NCI-H774 (cell line): ENCODE data around the gene STK32B.

Experiments
- DNase-seq: peaks from one replicate; lab custom pipeline; 2025; lab: John Stamatoyannopoulos, UW

STK32B gene

GRCh38 chr4:5471206-5471605, 419.9 kb downstream of the STK32B start:
- DNase-seq = no peak

GRCh38 chr4:5471691-5472090, 420.4 kb downstream of the STK32B start:
- DNase-seq = no peak

GRCh38 chr4:5472160-5472591, 420.9 kb downstream of the STK32B start:
- no peak for DNase-seq

DNA sequence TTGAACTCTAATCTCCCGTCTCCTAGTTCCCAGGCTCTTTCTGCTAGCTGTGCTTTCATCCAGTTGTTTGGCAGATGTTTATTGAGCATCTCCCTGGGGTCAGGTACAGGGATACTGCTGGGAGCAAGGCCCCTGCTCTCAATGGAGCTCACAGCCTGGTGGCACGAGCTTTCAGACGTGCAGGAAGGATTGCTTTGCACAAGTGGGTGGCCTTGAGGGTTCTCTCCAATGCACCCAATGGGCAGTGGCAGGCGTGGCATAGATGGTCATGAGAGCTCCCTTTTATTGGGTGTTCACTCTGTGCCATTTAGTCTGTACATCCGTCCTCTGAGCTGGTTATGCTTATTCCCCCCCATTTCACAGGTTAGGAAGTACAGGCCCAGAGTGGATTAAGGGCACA, 421.8 kb downstream of the STK32B start:
- DNase-seq = no peak

GRCh38 chr4:5474756-5475155, 423.5 kb downstream of the STK32B start:
- DNase-seq = no peak

GRCh38 chr4:5477613-5478012, 426.3 kb downstream of the STK32B start:
- no peak for DNase-seq

- no peak for DNase-seq
Measured at GRCh38 chr4:5478169-5478568, 426.9 kb downstream of the STK32B start.

GRCh38 chr4:5478697-5479096, 427.4 kb downstream of the STK32B start:
- no peak for DNase-seq

GRCh38 chr4:5479518-5480060, 428.3 kb downstream of the STK32B start:
- DNase-seq = no peak

DNA sequence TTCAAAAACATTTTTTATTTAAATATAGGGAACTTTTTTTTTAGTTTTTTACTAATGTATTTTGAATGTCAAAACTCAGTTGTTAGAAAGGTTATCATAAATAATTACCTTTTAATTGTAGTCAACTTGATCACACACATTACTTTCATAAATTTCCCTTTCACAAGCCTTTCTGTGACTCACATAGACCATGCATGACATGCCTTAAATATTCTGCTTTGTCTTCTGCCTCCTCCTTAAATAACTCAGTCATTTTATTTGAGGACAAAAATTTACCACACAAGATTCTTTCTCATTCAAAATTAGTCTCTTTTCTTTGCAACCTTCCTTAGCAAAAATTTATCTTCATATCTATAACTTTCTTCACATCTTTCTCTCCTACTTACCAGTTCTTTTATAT, 437.1 kb downstream of the STK32B start:
- no peak for DNase-seq

GRCh38 chr4:5489260-5489659, 438.0 kb downstream of the STK32B start:
- no peak for DNase-seq

DNA sequence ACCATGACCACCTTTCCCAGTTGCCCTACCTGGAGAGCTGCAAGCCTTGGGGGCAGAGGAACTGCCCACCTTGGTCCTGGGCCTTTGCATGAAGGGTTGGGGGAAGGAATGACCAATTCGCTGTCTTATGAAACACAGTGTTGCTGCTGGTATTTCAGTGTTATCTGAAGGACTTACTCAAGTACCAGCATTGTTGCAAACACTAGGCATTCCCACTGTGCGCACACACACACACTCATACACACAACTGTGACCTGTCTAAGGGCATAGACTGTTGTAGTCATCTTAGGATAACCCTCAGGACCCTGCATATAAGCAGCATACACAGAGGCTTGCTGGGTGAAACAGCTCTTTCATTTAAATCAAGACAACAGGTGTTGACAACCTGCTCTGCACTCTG, 446.2 kb downstream of the STK32B start:
- no peak for DNase-seq

DNA sequence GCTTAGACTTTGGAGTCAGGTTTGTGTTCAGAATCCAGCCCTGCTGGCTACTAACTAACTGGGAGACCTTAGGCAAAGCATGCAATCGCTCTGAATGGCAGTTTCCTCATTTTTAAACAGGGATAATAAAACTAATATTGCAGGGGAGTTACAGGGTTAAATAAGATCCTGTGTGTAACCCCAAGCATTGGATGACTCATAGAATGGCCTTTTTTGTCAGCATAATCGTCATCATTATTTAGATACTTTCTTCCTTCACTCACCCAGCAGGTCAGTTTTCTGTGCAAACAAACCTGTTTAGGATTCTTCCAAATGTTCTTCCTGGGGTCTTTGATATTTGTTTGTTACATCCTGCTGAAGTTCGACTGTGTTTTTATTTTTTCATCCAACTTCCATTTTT, 448.9 kb downstream of the STK32B start:
- DNase-seq = no peak

DNA sequence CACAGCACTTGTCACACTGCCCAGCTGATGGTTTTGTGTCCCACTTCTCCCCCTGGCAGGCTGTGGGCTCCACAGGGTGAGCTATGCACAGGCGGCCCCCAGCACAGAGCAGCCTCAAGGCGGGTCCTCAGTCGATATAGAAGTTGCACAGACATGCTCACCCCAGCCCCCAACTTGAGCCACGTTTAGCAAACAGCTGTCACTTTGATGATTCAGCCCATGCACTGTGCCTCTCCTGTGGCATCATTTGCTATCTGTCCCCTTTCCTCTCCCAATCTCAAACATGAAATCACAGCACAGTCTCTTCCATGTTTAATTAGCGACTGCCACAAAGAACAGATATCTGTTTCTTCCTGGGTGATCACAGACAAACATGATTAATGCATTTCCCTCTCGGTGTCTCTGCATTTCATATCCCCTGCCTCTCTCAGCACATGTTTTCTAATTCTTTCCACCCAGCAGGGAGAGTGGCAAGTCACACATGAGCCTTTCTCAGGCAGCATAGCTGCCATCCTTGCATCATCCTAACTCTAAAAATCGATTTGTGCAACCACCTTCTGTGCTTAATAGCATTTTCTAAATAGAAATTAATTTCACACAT, 452.2 kb downstream of the STK32B start:
- no peak for DNase-seq

GRCh38 chr4:5504486-5504885, 453.2 kb downstream of the STK32B start:
- no peak for DNase-seq

- DNase-seq = no peak
Measured at GRCh38 chr4:5510504-5510903, 459.2 kb downstream of the STK32B start.

- no peak for DNase-seq
Measured at GRCh38 chr4:5511791-5512190, 460.5 kb downstream of the STK32B start.

DNA sequence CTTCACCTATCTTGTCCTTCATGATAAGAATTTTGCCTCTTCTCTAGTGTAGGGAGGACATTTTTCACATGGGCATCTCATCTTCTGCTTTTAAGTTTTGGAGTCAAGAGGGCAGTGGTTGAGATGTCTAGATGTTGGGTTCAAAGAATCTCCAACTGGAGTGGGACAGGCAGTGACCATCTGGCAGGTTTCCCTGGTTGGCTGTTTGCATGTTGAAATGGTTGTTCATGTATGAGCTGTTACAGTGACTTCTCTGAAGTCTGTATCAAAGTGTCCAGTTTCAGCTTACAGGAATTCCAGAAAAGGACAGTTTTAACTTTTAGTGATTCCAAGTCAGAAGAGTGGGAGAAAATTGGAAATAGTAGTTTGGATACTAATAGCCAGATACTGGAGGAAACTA, 464.4 kb downstream of the STK32B start:
- no peak for DNase-seq

GRCh38 chr4:5517372-5517771, 466.1 kb downstream of the STK32B start:
- no peak for DNase-seq

DNA sequence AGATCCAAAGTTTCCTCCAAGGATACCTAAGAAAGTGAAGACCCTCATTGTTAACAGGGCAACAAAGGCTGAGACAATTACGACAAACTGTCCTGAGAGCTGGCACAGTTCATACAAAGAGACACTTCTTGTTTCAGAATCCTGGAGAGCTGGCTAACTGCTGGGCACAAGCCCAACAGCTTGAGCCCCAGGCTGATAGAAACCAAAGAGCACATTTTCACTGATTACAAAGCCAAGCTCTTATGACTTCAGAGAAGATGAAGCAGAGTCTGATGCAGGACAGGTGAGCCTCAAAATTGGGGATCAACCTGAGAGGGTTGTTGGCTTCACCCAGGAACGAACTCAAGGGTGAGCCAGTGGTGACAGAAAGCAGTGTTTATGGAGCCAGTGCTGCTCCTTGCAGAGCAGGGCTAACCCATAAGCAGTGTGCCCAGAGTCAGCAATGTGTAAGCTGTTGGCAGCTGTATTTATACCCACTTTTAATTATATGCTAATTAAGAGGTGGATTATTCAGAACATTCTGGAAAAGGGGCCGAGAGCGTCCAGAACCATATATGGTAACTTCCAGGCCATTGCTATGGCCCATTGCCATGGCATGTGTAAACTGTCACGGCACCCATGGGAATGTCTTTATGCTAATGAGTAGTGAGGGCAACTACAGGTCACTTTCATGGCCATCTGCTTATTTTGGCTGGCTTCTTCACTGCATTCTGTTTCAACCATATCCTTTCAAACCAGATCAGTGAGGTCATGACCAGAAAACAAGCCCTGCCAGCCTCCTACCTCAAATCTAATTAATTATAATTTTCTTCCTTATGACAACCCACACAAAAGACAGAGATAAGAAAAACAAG, 473.4 kb downstream of the STK32B start:
- peak; percentile 40 for DNase-seq

DNA sequence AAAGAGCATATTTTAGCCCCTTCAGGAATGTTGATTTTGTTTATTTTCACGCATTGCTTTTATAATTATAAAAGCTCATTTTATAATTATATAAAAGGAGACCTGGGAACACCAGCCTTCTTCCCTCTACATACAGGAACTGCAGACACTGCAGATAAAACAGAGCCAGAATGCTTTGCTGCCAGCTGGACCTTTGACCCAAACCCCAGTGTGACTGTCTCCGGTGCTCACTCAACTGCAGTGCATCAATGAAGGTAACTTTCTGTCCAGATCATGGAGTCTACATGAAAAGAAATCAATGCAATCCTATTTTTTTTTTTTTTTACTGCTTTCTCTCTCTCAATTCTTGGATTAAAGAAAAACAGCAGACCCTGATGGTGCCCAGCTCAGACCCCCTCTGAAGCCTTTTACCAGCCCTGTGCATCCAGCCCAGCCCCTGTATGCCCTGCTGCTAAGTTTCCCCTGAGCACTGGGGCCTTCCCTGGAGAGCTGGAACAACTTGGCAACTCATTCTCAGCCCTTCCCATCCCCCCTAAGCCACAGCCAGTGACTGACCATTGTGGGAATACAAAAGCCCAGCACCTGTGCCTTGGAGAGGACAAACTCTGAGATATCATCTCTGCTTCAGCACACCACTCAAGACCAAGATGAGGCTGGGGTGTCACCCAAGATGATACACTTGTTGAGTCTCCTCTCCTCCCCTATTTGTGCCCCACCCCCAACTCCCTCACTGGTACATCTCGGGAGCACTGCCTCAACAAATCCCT, 475.0 kb downstream of the STK32B start:
- DNase-seq = no peak

GRCh38 chr4:5527211-5527610, 475.9 kb downstream of the STK32B start:
- DNase-seq = no peak

GRCh38 chr4:5528031-5528436, 476.8 kb downstream of the STK32B start:
- no peak for DNase-seq
